H9 (cell line): ENCODE measurements around the gene RBPJ. TPM values are rescaled to one million over a fixed set of nuclear protein-coding genes. Genes with fewer than 3 reads are reported as not detected.

Experiments
- DNase-seq: peaks from one replicate; pipeline ENCODE4 v3.0.0-alpha.2; 2017
- H2AFZ ChIP-seq: one replicate; pipeline ENCODE4 v1.6.1; 2013; ENCODE audit warnings: mild to moderate bottlenecking, low read length, control low read depth, moderate library complexity
- H2AK5ac ChIP-seq: 2 replicates; pipeline ENCODE4 v1.6.1; 2013; ENCODE audit warnings: low read length, control low read depth, mixed read lengths; ENCODE audit not compliant: insufficient read length
- H2BK120ac ChIP-seq: one replicate; pipeline ENCODE4 v1.6.1; 2013; ENCODE audit warnings: low read depth, mild to moderate bottlenecking, low read length, control low read depth, inconsistent platforms; ENCODE audit not compliant: poor library complexity, severe bottlenecking
- H2BK12ac ChIP-seq: 2 replicates; pipeline ENCODE4 v1.6.1; 2013; ENCODE audit warnings: low read length, control low read depth, mixed read lengths, low read depth; ENCODE audit not compliant: insufficient read length
- H2BK15ac ChIP-seq: 2 replicates; pipeline ENCODE4 v1.6.1; 2013; ENCODE audit warnings: low read depth, low read length, control low read depth
- H2BK20ac ChIP-seq: one replicate; pipeline ENCODE4 v1.6.1; 2013; ENCODE audit warnings: low read depth, mild to moderate bottlenecking, low read length, control low read depth, inconsistent platforms; ENCODE audit not compliant: poor library complexity, severe bottlenecking
- H2BK5ac ChIP-seq: 2 replicates; pipeline ENCODE4 v1.6.1; 2013; ENCODE audit warnings: low read length, control low read depth, mixed read lengths; ENCODE audit not compliant: insufficient read length
- H3K14ac ChIP-seq: 2 replicates; pipeline ENCODE4 v1.6.1; 2013; ENCODE audit warnings: low read length, control low read depth; ENCODE audit not compliant: insufficient read depth
- H3K18ac ChIP-seq: 2 replicates; pipeline ENCODE4 v1.6.1; 2013; ENCODE audit warnings: low read depth, mild to moderate bottlenecking, mixed read lengths, low read length, control low read depth; ENCODE audit not compliant: insufficient read length
- H3K23ac ChIP-seq: 2 replicates; pipeline ENCODE4 v1.6.1; 2013; ENCODE audit warnings: low read length, control low read depth, mixed read lengths, low read depth; ENCODE audit not compliant: insufficient read length
- H3K23me2 ChIP-seq: 2 replicates; pipeline ENCODE4 v1.6.1; 2013; ENCODE audit warnings: low read depth, mild to moderate bottlenecking, mixed read lengths, low read length, control low read depth; ENCODE audit not compliant: insufficient read length, poor library complexity, severe bottlenecking
- H3K27ac ChIP-seq: 2 replicates; pipeline ENCODE4 v1.5.1; 2013; ENCODE audit warnings: low read length, control low read depth, mixed read lengths, low read depth; ENCODE audit not compliant: insufficient read length
- H3K27me3 ChIP-seq: 2 replicates; pipeline ENCODE4 v1.6.1; 2013; ENCODE audit warnings: low read length, control low read depth, inconsistent platforms; ENCODE audit not compliant: insufficient read depth
- H3K4ac ChIP-seq: 2 replicates; pipeline ENCODE4 v1.6.1; 2013; ENCODE audit warnings: low read depth, mild to moderate bottlenecking, control low read depth, inconsistent platforms, low read length, moderate library complexity
- H3K4me1 ChIP-seq: 2 replicates; pipeline ENCODE4 v1.6.1; 2013; ENCODE audit warnings: low read length, control low read depth, inconsistent platforms; ENCODE audit not compliant: insufficient read depth
- H3K4me2 ChIP-seq: 2 replicates; pipeline ENCODE4 v1.6.1; 2013; ENCODE audit warnings: low read length, control low read depth, mixed read lengths; ENCODE audit not compliant: insufficient read length, insufficient read depth
- H3K56ac ChIP-seq: 2 replicates; pipeline ENCODE4 v1.6.1; 2013; ENCODE audit warnings: low read depth, mild to moderate bottlenecking, mixed read lengths, low read length, control low read depth; ENCODE audit not compliant: insufficient read length
- H3K79me1 ChIP-seq: 2 replicates; pipeline ENCODE4 v1.6.1; 2013; ENCODE audit warnings: low read depth, mild to moderate bottlenecking, moderate library complexity, low read length, control low read depth, inconsistent platforms; ENCODE audit not compliant: insufficient read depth, poor library complexity, severe bottlenecking
- H3K79me2 ChIP-seq: 2 replicates; pipeline ENCODE4 v1.6.1; 2013; ENCODE audit warnings: low read length, control low read depth, inconsistent platforms; ENCODE audit not compliant: insufficient read depth
- H3K9ac ChIP-seq: 2 replicates; pipeline ENCODE4 v1.6.1; 2013; ENCODE audit warnings: low read length, control low read depth, mixed read lengths; ENCODE audit not compliant: insufficient read length; ENCODE audit errors: extremely low read depth
- H3K9me3 ChIP-seq: one replicate; pipeline ENCODE4 v1.6.1; 2013; ENCODE audit warnings: low read depth, low read length, inconsistent platforms; ENCODE audit not compliant: control insufficient read depth
- H3T11ph ChIP-seq: one replicate; pipeline ENCODE4 v1.6.1; 2013; ENCODE audit warnings: mild to moderate bottlenecking, low read length, control low read depth, inconsistent platforms
- H4K20me1 ChIP-seq: one replicate; pipeline ENCODE4 v1.6.1; 2013; ENCODE audit not compliant: control insufficient read depth, insufficient read length, insufficient read depth
- H4K5ac ChIP-seq: 2 replicates; pipeline ENCODE4 v1.6.1; 2013; ENCODE audit warnings: low read depth, mild to moderate bottlenecking, mixed read lengths, low read length, control low read depth; ENCODE audit not compliant: insufficient read length
- H4K8ac ChIP-seq: replicated peaks from 2 replicates; pipeline ENCODE4 v1.6.1; 2013; ENCODE audit warnings: low read length, control low read depth, mixed read lengths, low read depth; ENCODE audit not compliant: insufficient read length
- H4K91ac ChIP-seq: 2 replicates; pipeline ENCODE4 v1.6.1; 2013; ENCODE audit warnings: low read depth, mild to moderate bottlenecking, moderate library complexity, mixed read lengths, low read length, control low read depth; ENCODE audit not compliant: insufficient read length
- H3K27ac Mint-ChIP-seq, 3 experiments: 2 replicates in 2 of 3; 3 replicates in 1 of 3; pipeline ENCODE4 v1.8.0; 2020 to 2021; ENCODE audit warnings: mixed read lengths in 3 of 3, mild to moderate bottlenecking in 1 of 3, moderate library complexity in 1 of 3
- H3K27me3 Mint-ChIP-seq: 2 replicates; pipeline ENCODE4 v1.8.0; 2021; ENCODE audit warnings: low read depth, mild to moderate bottlenecking, moderate library complexity, mixed read lengths
- H3K36me3 Mint-ChIP-seq, 3 experiments: 2 replicates in 2 of 3; 3 replicates in 1 of 3; pipeline ENCODE4 v1.8.0; 2020 to 2021; ENCODE audit warnings: low read depth in 3 of 3, mixed read lengths in 3 of 3; ENCODE audit not compliant: insufficient read depth in 1 of 3
- H3K4me1 Mint-ChIP-seq, 2 experiments: 2 replicates each; pipeline ENCODE4 v1.8.0; 2020; ENCODE audit warnings: mixed read lengths in 2 of 2
- H3K4me3 Mint-ChIP-seq, 2 experiments: 2 replicates in 1 of 2; 3 replicates in 1 of 2; pipeline ENCODE4 v1.8.0; 2020 to 2021; ENCODE audit warnings: mild to moderate bottlenecking in 2 of 2, mixed read lengths in 2 of 2, moderate library complexity in 1 of 2
- H3K9me3 Mint-ChIP-seq, 2 experiments: 2 replicates in 1 of 2; 3 replicates in 1 of 2; pipeline ENCODE4 v1.8.0; 2020; ENCODE audit warnings: mild to moderate bottlenecking in 2 of 2, mixed read lengths in 2 of 2, moderate library complexity in 1 of 2
- WGBS: extraction: QIAGEN DNeasy Blood & Tissue Kit; methylation state at CpG from one replicate; pipeline ENCODE4 v1.1.7; 2013; ENCODE audit warnings: missing lambda C conversion rate, low lambda C conversion rate, mixed read lengths; ENCODE audit not compliant: insufficient read length; ENCODE audit errors: extremely low coverage; 5-methylcytosine and 5-hydroxymethylcytosine counted together
- total RNA-seq: library from RNA; stranded (reverse); gene quantifications from 2 replicates; pipeline ENCODE4 v1.2.1, GENCODE V29; 2021
- TF ChIP-seq, protein P1 (sequence below): fragments of 200-600 bp; sonication (generic); conservative IDR thresholded peaks from 3 replicates; pipeline ENCODE4 v1.8.0; 2021; ENCODE audit warnings: antibody characterized with exemption, mild to moderate bottlenecking

The RBPJ gene
- total RNA-seq, 1 experiment from 2014 or later: 166 TPM

DNA sequence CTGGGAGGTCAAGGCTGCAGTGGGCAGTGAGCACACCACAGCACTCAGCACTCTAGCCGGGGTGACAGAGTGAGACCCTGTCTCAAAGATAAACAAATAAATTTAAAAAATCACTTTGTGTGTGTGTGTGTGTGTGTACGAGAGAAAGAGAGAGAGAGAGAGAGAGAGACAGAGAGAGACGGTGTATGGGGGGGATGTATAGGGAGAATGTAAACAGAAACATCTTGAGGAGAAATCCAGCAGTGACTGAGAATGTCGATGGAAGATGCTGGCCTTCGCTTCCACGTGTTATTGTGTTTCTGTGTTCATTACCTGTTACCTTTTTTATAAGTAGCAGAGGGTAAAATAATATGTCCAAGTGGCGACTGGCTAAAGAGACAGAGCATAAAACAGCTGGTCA is 23.6 kb upstream of the RBPJ start:
- Mint-ChIP-seq H3K9me3 (no peaks in the 10 kb centered on the region; a peak in 2 of 5 replicates), H3K27ac (peak overlapping the region; percentile 78 to 99 (median 97); a peak in 6 of 7 replicates), H3K36me3 (peaks cover 0 to 4% (median under 1%) of the 10 kb centered on the region in 3 experiments; a peak in 3 of 7 replicates), H3K4me3 (peak overlapping the region in 1 of 2 experiments; percentile 8; a peak in 1 of 5 replicates), H3K4me1 (peaks cover 52 to 56% of the 10 kb centered on the region in 2 experiments), H3K27me3 (no peaks in the 10 kb centered on the region)
- DNase-seq: no peak
- Histone ChIP-seq H2BK12ac (no peak overlapping the region), H3K18ac (no peak overlapping the region), H2BK20ac (no peak overlapping the region), H3K27ac (peak overlapping the region; percentile 13), H3K23ac (no peak overlapping the region), H3K27me3 (no peaks in the 10 kb centered on the region), H2AFZ (no peak overlapping the region), H3K56ac (no peak overlapping the region), H3K79me2 (no peaks in the 10 kb centered on the region), H3K14ac (no peak overlapping the region), H3K4me2 (no peak overlapping the region), H4K91ac (no peak overlapping the region), H3K4me1 (peaks cover 6% of the 10 kb centered on the region), H3K23me2 (no peaks in the 10 kb centered on the region), H2BK5ac (no peak overlapping the region), H2AK5ac (no peak overlapping the region), H3K79me1 (no peaks in the 10 kb centered on the region), H3K9ac (no peak overlapping the region), H3T11ph (no peak overlapping the region), H2BK120ac (no peak overlapping the region), H4K5ac (no peak overlapping the region), H4K20me1 (no peaks in the 10 kb centered on the region), H3K9me3 (no peaks in the 10 kb centered on the region), H4K8ac (no peak overlapping the region), H2BK15ac (no peak overlapping the region), H3K4ac (no peak overlapping the region)
- TF ChIP-seq, protein P1, sequence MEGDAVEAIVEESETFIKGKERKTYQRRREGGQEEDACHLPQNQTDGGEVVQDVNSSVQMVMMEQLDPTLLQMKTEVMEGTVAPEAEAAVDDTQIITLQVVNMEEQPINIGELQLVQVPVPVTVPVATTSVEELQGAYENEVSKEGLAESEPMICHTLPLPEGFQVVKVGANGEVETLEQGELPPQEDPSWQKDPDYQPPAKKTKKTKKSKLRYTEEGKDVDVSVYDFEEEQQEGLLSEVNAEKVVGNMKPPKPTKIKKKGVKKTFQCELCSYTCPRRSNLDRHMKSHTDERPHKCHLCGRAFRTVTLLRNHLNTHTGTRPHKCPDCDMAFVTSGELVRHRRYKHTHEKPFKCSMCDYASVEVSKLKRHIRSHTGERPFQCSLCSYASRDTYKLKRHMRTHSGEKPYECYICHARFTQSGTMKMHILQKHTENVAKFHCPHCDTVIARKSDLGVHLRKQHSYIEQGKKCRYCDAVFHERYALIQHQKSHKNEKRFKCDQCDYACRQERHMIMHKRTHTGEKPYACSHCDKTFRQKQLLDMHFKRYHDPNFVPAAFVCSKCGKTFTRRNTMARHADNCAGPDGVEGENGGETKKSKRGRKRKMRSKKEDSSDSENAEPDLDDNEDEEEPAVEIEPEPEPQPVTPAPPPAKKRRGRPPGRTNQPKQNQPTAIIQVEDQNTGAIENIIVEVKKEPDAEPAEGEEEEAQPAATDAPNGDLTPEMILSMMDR: no peak
- no CpG with 5 or more reads among the region's 7 CpGs for WGBS
